ENCODE measurements around the gene ZNF236. TPM values are rescaled to one million over a fixed set of nuclear protein-coding genes. Genes with fewer than 3 reads are reported as not detected.

Gene ZNF236
- total and polyA plus RNA-seq, 2 donors (not counting 3 experiments of a cell fraction or from before 2014, with no cell fraction given) = 4.5 to 14.7 TPM

DNA sequence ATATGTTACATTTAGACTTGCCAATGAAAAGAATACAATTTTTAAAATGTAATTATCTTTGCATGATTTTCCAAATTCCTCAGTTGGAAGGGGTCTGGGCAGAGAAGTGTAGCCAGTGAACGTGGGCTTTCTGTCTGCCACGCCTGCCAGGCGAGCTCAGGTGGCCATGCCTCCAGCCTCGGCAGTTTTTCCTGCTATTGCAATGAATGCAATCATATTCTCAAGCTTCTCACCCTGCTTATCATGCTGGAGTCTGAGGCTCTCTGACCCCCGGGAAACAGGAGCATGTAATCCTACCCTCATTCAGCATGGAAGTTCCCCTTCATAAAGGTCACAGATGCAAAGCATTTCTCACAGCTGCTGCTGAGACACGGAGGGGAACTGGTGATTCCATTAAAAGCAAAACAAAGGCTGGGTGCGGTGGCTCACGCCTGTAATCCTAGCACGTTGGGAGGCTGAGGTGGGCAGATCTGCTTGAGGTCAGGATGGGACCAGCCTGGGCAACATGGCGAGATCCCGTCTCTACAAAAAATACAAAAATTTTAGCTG is 155.4 kb downstream of the ZNF236 start:
- no peak overlapping the region for H3K27ac ChIP-seq (ENCODE audit: insufficient read depth, low read depth, low read length)
- DNase-seq (ENCODE audit: low read depth, low spot score) = no peak
- no peaks in the 10 kb centered on the region for H3K27me3 ChIP-seq (ENCODE audit: control insufficient read depth in 2 of 2, insufficient read depth in 2 of 2, low read length in 2 of 2)
- no TSS peak for BruUV-seq (replicated peaks)
- H3K79me2 ChIP-seq (ENCODE audit: control insufficient read depth, insufficient read depth, low read length) = no peaks in the 10 kb centered on the region
- ChIA-PET CTCF (interaction anchor here (0.9 to 1.2 kb wide), 2 partner anchors 174 to 175 kb away, joined by 3 read pairs; no protein-coding TSS in a partner anchor), POLR2A (no interaction called here)
- intact Hi-C loops (cut with micrococcal nuclease) = no loop called here
- FAIRE-seq = no peak
- H3K9me3 ChIP-seq (replicated peaks; ENCODE audit: control insufficient read depth, insufficient read depth, low read length) = no peaks in the 10 kb centered on the region
- H3K4me3 ChIP-seq (replicated peaks in 1 of 3; ENCODE audit: insufficient read depth in 1 of 3, low read depth in 1 of 3, low read length in 3 of 3) = no peak overlapping the region
- no peak for TF ChIP-seq JUN (IDR thresholded peaks at IDR 0.05; ENCODE audit: borderline replicate concordance, insufficient read depth, insufficient read length, low read depth)
- TF ChIP-seq POLR2AphosphoS5 (IDR thresholded peaks at IDR 0.05; ENCODE audit: insufficient read depth, low read depth, low read length) = no peak
- TF ChIP-seq GATA2 (IDR thresholded peaks at IDR 0.05; ENCODE audit: insufficient read depth, insufficient read length, low read depth, low read length) = no peak
- TF ChIP-seq POLR2A (IDR thresholded peaks at IDR 0.05; ENCODE audit: low read depth, low read length) = no peak
- no peak overlapping the region for H2AFZ ChIP-seq (ENCODE audit: low read depth, low read length)
- no peak overlapping the region for H3K4me2 ChIP-seq (ENCODE audit: insufficient read depth, low read length)
- dilution Hi-C loops (cut with MboI; ENCODE audit: extremely low pct_ligation_motif_present, low sequenced_read_pairs) = no loop called here
- H3K9ac ChIP-seq (replicated peaks; ENCODE audit: extremely low read depth, insufficient read depth, low read length) = no peak overlapping the region
- H3K4me1 ChIP-seq (ENCODE audit: control insufficient read depth, extremely low read depth, insufficient read depth, low read length) = no peaks in the 10 kb centered on the region
- H3K9me1 ChIP-seq (replicated peaks; ENCODE audit: control insufficient read depth, extremely low read depth, insufficient read depth, low read length) = no peaks in the 10 kb centered on the region
- no peaks in the 10 kb centered on the region for H3K36me3 ChIP-seq (ENCODE audit: control insufficient read depth in 2 of 2, extremely low read depth in 1 of 2, insufficient read depth in 2 of 2, low read length in 2 of 2)
- H4K20me1 ChIP-seq (replicated peaks; ENCODE audit: control insufficient read depth, extremely low read depth, insufficient read depth, low read length) = no peaks in the 10 kb centered on the region

GRCh38 chr18:76978616-76979015 is 156.3 kb downstream of the ZNF236 start:
- FAIRE-seq (no peak), DNase-seq (ENCODE audit: low read depth, low spot score) (no peak)
- no TSS peak for BruUV-seq (replicated peaks)
- Histone ChIP-seq H3K79me2 (ENCODE audit: control insufficient read depth, insufficient read depth, low read length) (no peaks in the 10 kb centered on the region), H3K4me3 (replicated peaks in 1 of 3; ENCODE audit: insufficient read depth in 1 of 3, low read depth in 1 of 3, low read length in 3 of 3) (no peak overlapping the region), H3K9ac (replicated peaks; ENCODE audit: extremely low read depth, insufficient read depth, low read length) (no peak overlapping the region), H3K9me3 (replicated peaks; ENCODE audit: control insufficient read depth, insufficient read depth, low read length) (no peaks in the 10 kb centered on the region), H3K9me1 (replicated peaks; ENCODE audit: control insufficient read depth, extremely low read depth, insufficient read depth, low read length) (no peaks in the 10 kb centered on the region), H3K27me3 (ENCODE audit: control insufficient read depth in 2 of 2, insufficient read depth in 2 of 2, low read length in 2 of 2) (no peaks in the 10 kb centered on the region), H3K4me2 (ENCODE audit: insufficient read depth, low read length) (no peak overlapping the region), H2AFZ (ENCODE audit: low read depth, low read length) (no peak overlapping the region), H3K4me1 (ENCODE audit: control insufficient read depth, extremely low read depth, insufficient read depth, low read length) (no peaks in the 10 kb centered on the region), H3K36me3 (ENCODE audit: control insufficient read depth in 2 of 2, extremely low read depth in 1 of 2, insufficient read depth in 2 of 2, low read length in 2 of 2) (no peaks in the 10 kb centered on the region), H4K20me1 (replicated peaks; ENCODE audit: control insufficient read depth, extremely low read depth, insufficient read depth, low read length) (no peaks in the 10 kb centered on the region), H3K27ac (ENCODE audit: insufficient read depth, low read depth, low read length) (no peak overlapping the region)
- intact Hi-C loops (cut with micrococcal nuclease) (no loop called here), dilution Hi-C loops (cut with MboI; ENCODE audit: extremely low pct_ligation_motif_present, low sequenced_read_pairs) (no loop called here)
- ChIA-PET POLR2A (no interaction called here), CTCF (interaction anchor here (1.1 to 1.2 kb wide), 2 partner anchors 56 to 175 kb away, joined by 3 read pairs; no protein-coding TSS in a partner anchor)
- TF ChIP-seq POLR2AphosphoS5 (IDR thresholded peaks at IDR 0.05; ENCODE audit: insufficient read depth, low read depth, low read length) (no peak), FOS (IDR thresholded peaks at IDR 0.05; ENCODE audit: borderline replicate concordance, insufficient read depth, low read length) (no peak), POLR2A (IDR thresholded peaks at IDR 0.05; ENCODE audit: low read depth, low read length) (no peak)

Measured in endothelial cell of umbilical vein (primary cell).